ENCODE data around the gene ACBD3. TPM values are rescaled to one million over a fixed set of nuclear protein-coding genes. Genes with fewer than 3 reads are reported as not detected.

The ACBD3 gene
- total RNA-seq, 1 donor = 14.8 TPM

GRCh38 chr1:226116673-226117072 is 69.9 kb downstream of the ACBD3 start:
- no peak for DNase-seq (ENCODE audit: low read depth in 2 of 3, low spot score in 2 of 3)

- DNase-seq (ENCODE audit: low read depth in 2 of 3, low spot score in 2 of 3) = no peak
Measured at GRCh38 chr1:226112626-226113025, 73.9 kb downstream of the ACBD3 start.

DNA sequence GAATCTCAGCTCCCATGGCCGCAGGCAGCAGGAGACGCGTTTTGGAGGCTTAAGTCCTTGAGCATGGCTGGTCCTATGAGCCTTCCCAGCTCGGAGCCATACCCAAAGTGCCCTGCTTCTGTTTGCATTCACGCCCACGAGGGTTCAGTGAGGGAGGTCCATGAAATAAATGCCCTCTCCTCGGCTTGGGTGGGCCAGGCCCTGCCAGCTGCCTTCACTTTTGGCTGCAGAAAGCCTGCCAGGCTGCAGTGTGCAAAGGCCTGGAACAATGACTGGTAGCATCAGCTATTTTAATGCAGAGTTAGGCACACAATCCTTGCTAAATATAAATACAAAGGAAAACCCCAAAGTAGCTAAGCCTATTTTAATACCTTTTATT is 74.7 kb downstream of the ACBD3 start:
- no peak for DNase-seq (ENCODE audit: low read depth in 2 of 3, low spot score in 2 of 3)

- DNase-seq (ENCODE audit: low read depth in 2 of 3, low spot score in 2 of 3) = no peak
Measured at GRCh38 chr1:226111098-226111882, 75.3 kb downstream of the ACBD3 start.

DNA sequence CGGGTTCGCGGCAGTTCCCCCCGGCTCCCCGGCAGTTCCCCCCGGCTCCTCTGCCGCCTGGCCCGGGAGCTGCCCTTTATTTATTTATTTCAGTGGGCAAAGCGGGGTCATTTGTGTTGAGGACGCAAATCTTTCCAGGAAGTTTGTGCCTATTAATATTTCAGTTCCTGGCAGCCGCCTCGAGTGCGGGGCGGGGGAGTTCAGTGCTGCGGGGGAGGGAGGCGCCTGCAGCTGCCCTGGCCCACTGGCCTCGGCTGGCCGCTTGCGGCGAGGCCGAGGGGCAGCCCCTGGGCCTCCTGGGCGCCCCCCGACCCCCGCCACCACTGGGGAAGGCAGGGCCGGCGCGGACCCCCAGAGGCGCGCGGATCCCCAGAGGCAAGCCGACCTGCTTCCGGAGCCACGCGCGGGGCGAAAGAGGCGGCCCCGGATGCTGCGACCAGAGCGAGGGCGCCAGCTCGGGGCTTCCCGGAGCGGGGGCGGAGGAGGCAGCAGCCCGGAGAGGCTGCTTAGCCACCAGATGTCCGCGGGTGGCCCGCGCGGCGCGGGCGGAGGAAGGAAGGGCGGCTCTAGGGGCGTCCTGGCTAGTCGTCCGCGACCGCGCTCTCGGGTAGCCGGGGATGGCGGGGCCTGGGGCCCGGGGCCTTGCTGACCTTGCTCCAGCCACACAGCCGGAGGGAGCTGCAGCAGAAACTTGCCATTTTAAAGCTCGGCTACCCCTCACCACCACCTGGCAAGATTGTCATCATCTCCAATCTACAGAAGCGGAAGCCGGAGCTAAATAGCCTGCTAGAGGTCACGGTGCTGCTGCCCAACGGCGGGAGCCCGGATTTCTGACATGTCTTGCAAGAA is 76.1 kb downstream of the ACBD3 start:
- peak in 2 of 3 donors; percentile 69 to 70 for DNase-seq (ENCODE audit: low read depth in 2 of 3, low spot score in 2 of 3)

GRCh38 chr1:226109829-226110248 is 76.7 kb downstream of the ACBD3 start:
- peak in 2 of 3 donors; percentile 88 to 90 for DNase-seq (ENCODE audit: low read depth in 2 of 3, low spot score in 2 of 3)

GRCh38 chr1:226108935-226109828 is 77.4 kb downstream of the ACBD3 start:
- DNase-seq (ENCODE audit: low read depth in 2 of 3, low spot score in 2 of 3) = no peak

GRCh38 chr1:226107471-226108460 is 78.8 kb downstream of the ACBD3 start:
- DNase-seq (ENCODE audit: low read depth in 2 of 3, low spot score in 2 of 3) = peak in 1 of 3 donors; percentile 16

- no peak for DNase-seq (ENCODE audit: low read depth in 2 of 3, low spot score in 2 of 3)
Measured at GRCh38 chr1:226104671-226105121, 81.8 kb downstream of the ACBD3 start.

GRCh38 chr1:226100436-226101391 is 85.8 kb downstream of the ACBD3 start:
- DNase-seq (ENCODE audit: low read depth in 2 of 3, low spot score in 2 of 3) = peak in 2 of 3 donors; percentile 13 to 56

DNA sequence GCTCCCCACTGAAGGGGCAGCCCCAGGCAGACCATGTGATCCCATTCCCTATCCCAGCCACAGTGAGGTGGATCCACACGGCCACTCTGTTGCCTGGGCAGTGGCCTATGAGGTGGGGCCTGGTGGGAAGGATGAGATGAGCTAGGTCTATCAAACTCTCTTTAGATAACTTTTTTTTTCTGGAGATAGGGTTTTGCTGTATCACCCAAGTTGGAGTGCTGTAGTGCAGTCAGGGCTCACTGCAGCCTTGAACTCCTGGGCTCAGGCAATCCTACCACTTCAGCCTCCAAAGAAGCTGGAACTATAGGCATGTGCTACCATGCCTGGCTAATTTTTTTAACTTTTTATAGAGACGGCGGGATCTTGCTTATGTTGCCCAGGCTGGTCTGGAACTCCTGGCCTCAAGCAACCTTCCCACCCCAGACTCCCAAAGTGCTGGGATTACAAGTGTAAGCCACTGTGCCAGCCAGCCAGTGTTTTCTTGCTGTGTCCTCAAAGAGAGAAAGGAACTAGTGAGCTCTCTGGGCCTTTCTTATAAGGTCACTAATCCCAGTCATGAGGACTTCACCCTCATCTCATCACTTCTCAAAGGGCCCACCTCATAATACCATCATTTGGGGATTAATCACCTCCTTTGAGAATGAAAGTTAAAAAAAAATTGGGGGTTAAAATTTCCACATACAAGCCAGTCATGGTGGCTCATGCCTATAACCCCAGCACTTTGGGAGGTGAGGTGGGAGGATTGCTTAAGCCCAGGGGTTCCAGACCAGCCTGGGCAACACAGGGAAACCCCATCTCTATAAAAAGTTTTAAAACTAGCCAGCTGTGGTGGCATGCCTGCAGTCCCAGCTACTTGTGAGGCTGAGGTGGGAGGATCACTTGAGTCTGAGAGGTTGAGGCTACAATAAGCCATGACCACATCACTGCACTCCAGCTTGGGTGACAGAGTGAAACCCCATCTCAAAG is 87.4 kb downstream of the ACBD3 start:
- DNase-seq (ENCODE audit: low read depth in 2 of 3, low spot score in 2 of 3) = no peak

DNA sequence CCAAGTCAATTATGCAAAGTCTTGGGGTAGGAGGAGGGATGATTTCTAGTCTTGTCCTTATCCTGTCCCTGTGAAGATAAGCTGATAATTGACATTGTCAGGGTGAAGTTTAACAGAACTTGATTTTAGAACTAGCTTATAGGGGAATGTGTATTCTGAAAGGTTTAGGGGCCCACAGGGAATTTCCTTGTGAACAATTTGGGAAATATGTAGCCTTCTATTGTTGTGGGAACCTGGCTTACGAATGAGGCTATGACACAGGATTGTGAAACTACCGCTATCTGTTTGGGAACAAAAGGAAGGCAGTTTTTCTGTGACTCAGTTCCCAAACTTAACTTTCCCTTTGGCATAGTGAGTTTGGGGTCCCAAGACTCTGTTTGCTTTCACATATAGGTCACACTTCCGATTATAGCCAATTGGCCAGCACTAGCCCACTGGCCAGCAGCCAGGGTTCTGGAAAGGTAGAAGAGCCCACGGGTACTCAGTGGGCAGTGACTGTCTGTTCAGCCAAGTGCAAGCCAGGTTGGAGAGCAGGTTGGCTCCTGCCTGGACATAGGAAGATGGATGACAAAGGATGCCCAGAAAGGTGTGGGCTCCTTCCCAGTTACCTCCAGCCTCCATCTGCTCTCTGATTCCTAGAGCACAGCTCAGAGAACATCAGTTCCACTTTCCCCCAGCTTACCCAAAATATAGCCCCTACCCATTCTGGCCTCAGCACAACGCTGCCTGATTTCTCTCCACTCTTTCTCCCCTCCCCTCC is 88.5 kb downstream of the ACBD3 start:
- no peak for DNase-seq (ENCODE audit: low read depth in 2 of 3, low spot score in 2 of 3)

- no peak for DNase-seq (ENCODE audit: low read depth in 2 of 3, low spot score in 2 of 3)
Measured at GRCh38 chr1:226095286-226095685, 91.3 kb downstream of the ACBD3 start.

All from hematopoietic multipotent progenitor cell (in vitro differentiated cells).